ENCODE results near the gene KRT34.

GRCh38 chr17:41333098-41333497 is 49.0 kb downstream of the KRT34 start:
- TF ChIP-seq CTCF (conservative IDR thresholded peaks at IDR 0.05; ENCODE audit: low read length), result no peak
- TF ChIP-seq EZH2phosphoT487 (IDR thresholded peaks at IDR 0.05; ENCODE audit: borderline replicate concordance, low read depth, low read length), result no peak

Measured in OCI-LY7 (cell line).